HG03103 (cell line): Measurements from ENCODE around the gene EML2.
"Not testable (repeated sequence)": the region's sequence is repeated elsewhere in the genome, so short reads cannot be mapped to it uniquely, and the experiment has no call there.

ENCODE experiments used
- ATAC-seq: cut with Tn5 transposase; IDR thresholded peaks from one replicate; pipeline ENCODE4 v1.9.1; 2021; ENCODE audit warnings: low read depth; ENCODE audit not compliant: unreplicated experiment

The EML2 gene, protein sequence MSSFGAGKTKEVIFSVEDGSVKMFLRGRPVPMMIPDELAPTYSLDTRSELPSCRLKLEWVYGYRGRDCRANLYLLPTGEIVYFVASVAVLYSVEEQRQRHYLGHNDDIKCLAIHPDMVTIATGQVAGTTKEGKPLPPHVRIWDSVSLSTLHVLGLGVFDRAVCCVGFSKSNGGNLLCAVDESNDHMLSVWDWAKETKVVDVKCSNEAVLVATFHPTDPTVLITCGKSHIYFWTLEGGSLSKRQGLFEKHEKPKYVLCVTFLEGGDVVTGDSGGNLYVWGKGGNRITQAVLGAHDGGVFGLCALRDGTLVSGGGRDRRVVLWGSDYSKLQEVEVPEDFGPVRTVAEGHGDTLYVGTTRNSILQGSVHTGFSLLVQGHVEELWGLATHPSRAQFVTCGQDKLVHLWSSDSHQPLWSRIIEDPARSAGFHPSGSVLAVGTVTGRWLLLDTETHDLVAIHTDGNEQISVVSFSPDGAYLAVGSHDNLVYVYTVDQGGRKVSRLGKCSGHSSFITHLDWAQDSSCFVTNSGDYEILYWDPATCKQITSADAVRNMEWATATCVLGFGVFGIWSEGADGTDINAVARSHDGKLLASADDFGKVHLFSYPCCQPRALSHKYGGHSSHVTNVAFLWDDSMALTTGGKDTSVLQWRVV

GRCh38 chr19:45638930-45639729, at the start of gene EML2:
EML2 (minus strand) TSS chr19:45639397; CDS start chr19:45639376, 21 bp downstream.
- ATAC-seq = no peak

DNA sequence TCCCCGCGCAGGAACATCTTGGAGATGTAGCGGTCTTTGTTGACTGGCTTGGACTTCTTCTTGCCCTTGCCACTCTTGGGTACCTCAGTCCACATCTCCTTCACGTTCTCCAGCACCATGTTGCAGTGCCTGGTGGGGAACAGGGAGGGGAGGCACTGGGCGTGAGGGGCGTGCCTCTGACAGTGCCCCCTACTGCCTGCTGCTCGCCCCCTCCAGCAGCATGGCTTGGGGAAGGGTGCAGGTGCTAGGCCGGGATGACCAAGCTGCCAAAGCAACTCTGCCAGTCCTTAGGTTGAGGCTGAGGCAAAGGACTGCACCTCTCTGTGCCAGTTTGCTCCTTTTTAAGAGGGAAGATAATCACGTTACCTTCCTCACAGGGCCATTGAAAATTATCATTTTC, 48.4 kb upstream of the EML2 start:
- no peak for ATAC-seq

GRCh38 chr19:45685045-45685444, 45.8 kb upstream of the EML2 start:
- not testable (repeated sequence) for ATAC-seq

DNA sequence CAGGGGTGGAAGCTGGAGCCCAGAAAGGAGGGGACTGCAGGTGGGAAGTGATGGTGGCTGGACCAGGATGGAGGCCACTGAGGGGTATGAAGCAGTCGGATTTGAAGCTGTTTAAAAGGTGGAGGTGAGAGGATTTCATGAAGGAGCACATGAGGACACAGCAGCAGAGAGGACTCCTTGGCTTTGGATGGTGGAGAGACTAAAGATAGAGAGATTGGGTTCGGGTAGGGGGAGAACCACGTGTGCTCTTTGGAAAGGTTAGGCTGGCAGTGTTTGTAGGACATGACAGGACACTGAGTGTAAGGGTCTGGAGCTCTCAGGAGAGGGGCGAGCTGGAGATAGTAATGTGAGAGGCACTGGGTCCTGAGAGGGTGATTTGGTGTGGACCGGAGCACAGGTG, 43.7 kb upstream of the EML2 start:
- ATAC-seq = no peak

- ATAC-seq = no peak
These were observed 42.9 kb upstream of the EML2 start for GRCh38 chr19:45682117-45682516.

GRCh38 chr19:45681391-45682015, 42.3 kb upstream of the EML2 start:
- ATAC-seq = peak; percentile 48

- no peak for ATAC-seq
These were observed 38.4 kb upstream of the EML2 start for GRCh38 chr19:45677351-45678230.

DNA sequence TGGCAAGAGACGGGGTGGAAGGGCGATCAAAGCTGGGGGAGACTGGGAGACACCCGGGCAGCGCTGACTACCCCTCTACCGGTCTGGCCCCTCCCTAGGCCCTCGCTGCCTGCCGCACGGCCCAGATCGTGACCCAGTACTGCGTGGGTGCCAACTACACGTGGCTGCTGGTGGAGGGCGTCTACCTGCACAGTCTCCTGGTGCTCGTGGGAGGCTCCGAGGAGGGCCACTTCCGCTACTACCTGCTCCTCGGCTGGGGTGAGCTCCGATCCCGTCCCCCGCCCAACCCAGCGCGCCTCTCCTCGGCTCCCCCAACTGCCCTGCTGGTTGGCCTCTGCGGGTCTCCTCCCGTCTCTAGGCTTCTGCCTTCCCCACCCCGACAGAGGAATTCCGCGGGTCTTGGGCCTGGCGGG, 37.7 kb upstream of the EML2 start:
- ATAC-seq = no peak

GRCh38 chr19:45674946-45675345, 35.7 kb upstream of the EML2 start:
- no peak for ATAC-seq

DNA sequence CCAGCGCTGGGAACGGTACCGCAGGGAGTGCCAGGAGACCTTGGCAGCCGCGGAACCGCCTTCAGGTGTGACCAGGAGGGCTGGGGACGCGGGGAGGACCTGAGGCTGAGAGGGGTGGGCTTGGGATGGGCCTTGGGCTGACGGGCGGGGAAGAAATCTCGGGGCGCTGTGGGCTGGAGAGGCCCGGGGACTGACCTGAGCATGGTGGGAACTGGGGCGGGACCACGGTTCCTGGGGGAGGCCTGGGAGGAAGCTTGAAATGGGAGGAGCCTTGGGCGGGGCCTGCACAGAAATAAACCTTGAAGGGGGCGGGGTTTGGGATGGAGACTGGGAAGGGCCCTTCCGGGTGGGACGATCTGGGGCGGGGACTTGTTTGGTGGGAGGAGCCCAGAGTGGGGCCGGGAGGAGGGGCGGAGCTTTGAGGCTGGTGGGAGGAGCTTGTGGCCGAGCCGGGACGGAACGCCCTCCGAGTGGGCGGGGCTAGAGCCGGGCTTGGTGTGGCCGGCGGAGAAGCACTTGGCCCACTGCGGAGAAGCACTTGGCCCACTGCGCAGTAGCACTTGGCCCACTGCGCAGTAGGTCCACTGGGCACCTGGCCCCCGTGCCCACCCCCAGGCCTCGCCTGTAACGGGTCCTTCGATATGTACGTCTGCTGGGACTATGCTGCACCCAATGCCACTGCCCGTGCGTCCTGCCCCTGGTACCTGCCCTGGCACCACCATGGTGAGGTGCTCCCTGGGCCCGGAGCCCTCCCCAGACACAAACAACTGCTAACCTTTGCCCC, 31.7 kb upstream of the EML2 start:
- peak; percentile 50 for ATAC-seq

- no peak for ATAC-seq
These were observed 29.2 kb upstream of the EML2 start for GRCh38 chr19:45668342-45668871.

DNA sequence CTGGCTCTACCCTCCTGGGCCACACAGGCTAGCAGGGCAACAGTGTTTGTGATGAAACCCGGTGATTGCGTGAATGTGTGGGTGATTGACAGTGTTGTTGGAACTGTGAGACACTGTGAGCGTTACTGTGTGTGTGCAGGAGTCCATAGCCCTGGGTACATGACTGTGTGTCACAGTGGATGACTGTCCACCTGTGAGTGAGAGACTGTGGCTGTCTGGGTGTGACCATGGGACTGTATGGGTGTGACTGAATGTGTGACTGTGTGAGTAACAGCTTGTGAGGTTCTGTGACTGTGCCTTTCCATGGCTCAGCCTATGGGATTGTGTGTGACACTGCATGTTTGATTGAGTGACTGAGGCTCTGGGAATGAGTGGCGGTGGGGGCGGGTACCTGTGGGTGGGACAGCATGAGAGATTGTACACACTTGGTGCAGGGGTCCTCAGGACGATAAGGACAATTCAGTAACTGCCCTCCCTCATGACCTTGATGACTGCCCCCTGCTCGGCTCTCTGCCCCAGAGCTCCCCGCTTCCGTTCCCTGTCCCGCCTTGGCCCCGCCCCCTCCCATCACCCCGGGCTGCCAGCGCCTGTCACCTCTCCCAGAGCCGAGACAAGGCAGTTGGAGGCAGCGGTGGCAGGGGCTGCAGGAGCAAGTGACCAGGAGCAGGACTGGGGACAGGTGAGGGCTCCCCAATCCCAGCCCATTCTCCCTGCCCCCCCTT, 28.6 kb upstream of the EML2 start, which contains the start of gene GIPR:
GIPR (plus strand) TSS at position 602 of the 722 bp plus-strand sequence. CDS start 1,300 bp downstream, outside the sequence.
- ATAC-seq = no peak

- no peak for ATAC-seq
These were observed 25.4 kb upstream of the EML2 start for GRCh38 chr19:45664575-45664974.

GRCh38 chr19:45663800-45664199, 24.6 kb upstream of the EML2 start:
- ATAC-seq = no peak

GRCh38 chr19:45660636-45661035, 21.4 kb upstream of the EML2 start:
- no peak for ATAC-seq

DNA sequence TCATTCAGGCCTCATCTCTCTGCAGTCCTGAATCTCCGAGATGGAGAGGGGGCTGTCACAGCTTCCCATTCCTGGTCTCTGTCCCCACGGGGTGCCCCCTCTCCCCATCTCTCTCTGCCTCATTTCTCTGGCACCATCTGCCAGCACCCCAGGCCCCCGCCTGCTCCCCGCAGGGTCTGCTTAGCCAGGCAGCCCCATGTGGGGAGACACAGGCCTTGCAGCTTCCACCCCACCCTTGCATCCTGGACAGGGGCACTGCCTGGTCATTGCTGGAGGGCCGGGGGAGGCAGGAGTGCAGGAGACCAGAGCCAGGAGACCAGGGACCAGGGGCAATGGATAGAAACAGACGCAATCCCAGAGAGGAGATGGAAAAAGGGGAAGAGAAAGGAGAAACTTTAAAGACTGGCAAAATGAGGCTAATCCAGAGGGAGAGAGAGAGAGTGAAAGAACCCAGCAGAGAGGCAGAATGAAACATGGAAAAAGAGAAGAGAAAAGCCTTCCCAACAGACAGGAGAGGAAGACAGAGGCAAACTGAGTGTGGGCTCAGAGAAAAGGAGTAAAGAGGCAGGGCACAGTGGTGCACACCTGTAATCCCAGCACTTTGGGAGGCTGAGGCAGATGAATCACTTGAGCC, 20.0 kb upstream of the EML2 start:
- ATAC-seq = no peak

- ATAC-seq = no peak
These were observed 18.4 kb upstream of the EML2 start for GRCh38 chr19:45657520-45658167.
